ENCODE data around the gene KIR3DL3. TPM values are rescaled to one million over a fixed set of nuclear protein-coding genes. Genes with fewer than 3 reads are reported as not detected.
"Not testable (repeated sequence)": the region's sequence is repeated elsewhere in the genome, so short reads cannot be mapped to it uniquely, and the experiment has no call there.

KIR3DL3 gene
- total RNA-seq (not detected), total RNA-seq (0 to 0.13 (median 0) reads per million in 29 experiments)
- not detected for total RNA-seq (2013)

- Histone ChIP-seq H3K9me3 (peaks cover 8% of the 10 kb centered on the region), H3K27me3 (replicated peaks in 1 of 2; ENCODE audit: control insufficient read depth in 2 of 2, extremely low read depth in 1 of 2, insufficient read depth in 2 of 2, low read length in 1 of 2) (peaks cover 0 to 11% of the 10 kb centered on the region in 2 experiments), H3K4me1 (ENCODE audit: control insufficient read depth in 1 of 2, extremely low read depth in 1 of 2, insufficient read depth in 2 of 2, low read length in 2 of 2) (no peaks in the 10 kb centered on the region), H3K27ac (ENCODE audit: low read length) (no peak within 1 kb of the TSS), H3K4me3 (ENCODE audit: control insufficient read depth in 1 of 2, extremely low read depth in 1 of 2, low read length in 1 of 2) (no peak within 1 kb of the TSS), H3K36me3 (ENCODE audit: control insufficient read depth in 2 of 2, extremely low read depth in 1 of 2, insufficient read depth in 1 of 2, low read length in 1 of 2) (no peaks in the 10 kb centered on the region)
- DNase-seq (no peak), ATAC-seq (replicated peaks in 1 of 4) (no peak)
- ChIA-PET POLR2A (no interaction called here), CTCF (no interaction called here)
- Mint-ChIP-seq H3K9me3 (peaks cover 14 to 34% (median 17%) of the 10 kb centered on the region in 3 donors), H3K27me3 (peaks cover 9% of the 10 kb centered on the region in 2 donors), H3K27ac (no peak within 1 kb of the TSS), H3K4me3 (no peak within 1 kb of the TSS), H3K36me3 (no peaks in the 10 kb centered on the region), H3K4me1 (no peaks in the 10 kb centered on the region)
- WGBS (ENCODE audit: insufficient coverage) = 96% methylated on average over 7 of the region's 9 CpGs
Measured at GRCh38 chr19:54724142-54724541, at the start of gene KIR3DL3. Gene KIR3DL3 (plus strand): TSS chr19:54724442. CDS start chr19:54724497, 55 bp downstream.

GRCh38 chr19:54676210-54676834 is 47.9 kb upstream of the KIR3DL3 start:
- CTCF ChIA-PET = interaction anchor here in 1 of 2 donors (0.6 kb wide), 1 partner anchor 238 kb away, joined by 3 read pairs; no protein-coding TSS in a partner anchor
- H3K9me3 ChIP-seq; H3K27ac Mint-ChIP-seq; H3K27ac ChIP-seq (ENCODE audit: low read length); H3K4me1 Mint-ChIP-seq; H3K36me3 ChIP-seq (ENCODE audit: control insufficient read depth in 2 of 2, extremely low read depth in 1 of 2, insufficient read depth in 1 of 2, low read length in 1 of 2); H3K4me3 Mint-ChIP-seq; H3K4me1 ChIP-seq (ENCODE audit: control insufficient read depth in 1 of 2, extremely low read depth in 1 of 2, insufficient read depth in 2 of 2, low read length in 2 of 2); H3K9me3 Mint-ChIP-seq; H3K4me3 ChIP-seq (ENCODE audit: control insufficient read depth in 1 of 2, extremely low read depth in 1 of 2, low read length in 1 of 2); ATAC-seq (replicated peaks in 1 of 4); POLR2A ChIA-PET; H3K36me3 Mint-ChIP-seq: not testable (repeated sequence)
- peak in 1 of 35 experiments; percentile 68 for DNase-seq
- 11% methylated on average over 4 of the region's 10 CpGs for WGBS (ENCODE audit: insufficient coverage)
- H3K27me3 ChIP-seq (replicated peaks in 1 of 2; ENCODE audit: control insufficient read depth in 2 of 2, extremely low read depth in 1 of 2, insufficient read depth in 2 of 2, low read length in 1 of 2) = peaks cover 0 to 19% of the 10 kb centered on the region in 2 experiments
- H3K27me3 Mint-ChIP-seq = peaks cover 8 to 18% of the 10 kb centered on the region in 2 donors

GRCh38 chr19:54677217-54677616 is 47.0 kb upstream of the KIR3DL3 start:
- 36% methylated on average over 1 of the region's 4 CpGs for WGBS (ENCODE audit: insufficient coverage)
- ATAC-seq (replicated peaks in 1 of 4) (no peak), DNase-seq (no peak)
- no peaks in the 10 kb centered on the region for H3K36me3 Mint-ChIP-seq
- Histone ChIP-seq H3K36me3 (ENCODE audit: control insufficient read depth in 2 of 2, extremely low read depth in 1 of 2, insufficient read depth in 1 of 2, low read length in 1 of 2) (no peaks in the 10 kb centered on the region), H3K4me3 (ENCODE audit: control insufficient read depth in 1 of 2, extremely low read depth in 1 of 2, low read length in 1 of 2) (no peak overlapping the region), H3K27me3 (replicated peaks in 1 of 2; ENCODE audit: control insufficient read depth in 2 of 2, extremely low read depth in 1 of 2, insufficient read depth in 2 of 2, low read length in 1 of 2) (peaks cover 0 to 15% of the 10 kb centered on the region in 2 experiments), H3K9me3 (no peaks in the 10 kb centered on the region), H3K4me1 (ENCODE audit: control insufficient read depth in 1 of 2, extremely low read depth in 1 of 2, insufficient read depth in 2 of 2, low read length in 2 of 2) (no peaks in the 10 kb centered on the region), H3K27ac (ENCODE audit: low read length) (no peak overlapping the region)
- H3K9me3 Mint-ChIP-seq = no peaks in the 10 kb centered on the region
- ChIA-PET CTCF (interaction anchor here in 1 of 2 donors (0.6 to 0.7 kb wide), 2 partner anchors 199 to 238 kb away, joined by 3 read pairs; no protein-coding TSS in a partner anchor), POLR2A (no interaction called here)
- no peaks in the 10 kb centered on the region for H3K4me1 Mint-ChIP-seq
- no peak overlapping the region for H3K27ac Mint-ChIP-seq
- no peak overlapping the region for H3K4me3 Mint-ChIP-seq
- peaks cover 10 to 19% of the 10 kb centered on the region in 2 donors for H3K27me3 Mint-ChIP-seq

- H3K4me3 Mint-ChIP-seq; POLR2A ChIA-PET; ATAC-seq (replicated peaks in 1 of 4); H3K9me3 ChIP-seq; H3K9me3 Mint-ChIP-seq; H3K27ac Mint-ChIP-seq; H3K36me3 ChIP-seq (ENCODE audit: control insufficient read depth in 2 of 2, extremely low read depth in 1 of 2, insufficient read depth in 1 of 2, low read length in 1 of 2); DNase-seq; H3K36me3 Mint-ChIP-seq; H3K4me1 ChIP-seq (ENCODE audit: control insufficient read depth in 1 of 2, extremely low read depth in 1 of 2, insufficient read depth in 2 of 2, low read length in 2 of 2); H3K4me3 ChIP-seq (ENCODE audit: control insufficient read depth in 1 of 2, extremely low read depth in 1 of 2, low read length in 1 of 2); H3K27ac ChIP-seq (ENCODE audit: low read length); H3K4me1 Mint-ChIP-seq; CTCF ChIA-PET: not testable (repeated sequence)
- peaks cover 0 to 13% of the 10 kb centered on the region in 2 experiments for H3K27me3 ChIP-seq (replicated peaks in 1 of 2; ENCODE audit: control insufficient read depth in 2 of 2, extremely low read depth in 1 of 2, insufficient read depth in 2 of 2, low read length in 1 of 2)
- peaks cover 19 to 21% of the 10 kb centered on the region in 2 donors for H3K27me3 Mint-ChIP-seq
- WGBS (ENCODE audit: insufficient coverage) = 20% methylated on average over 1 of the region's 12 CpGs
Measured at GRCh38 chr19:54681596-54681995, 42.6 kb upstream of the KIR3DL3 start.

GRCh38 chr19:54682306-54682856 is 41.9 kb upstream of the KIR3DL3 start:
- no CpG with 5 or more reads among the region's 7 CpGs for WGBS (ENCODE audit: insufficient coverage)
- no peak for ATAC-seq (replicated peaks in 1 of 4)
- ChIA-PET CTCF (interaction anchor here in 1 of 2 donors (0.7 to 1.4 kb wide), 2 partner anchors 8 to 1369 kb away, joined by 3 to 6 read pairs; no protein-coding TSS in a partner anchor), POLR2A (no interaction called here)
- Histone ChIP-seq H3K9me3 (no peaks in the 10 kb centered on the region), H3K4me1 (ENCODE audit: control insufficient read depth in 1 of 2, extremely low read depth in 1 of 2, insufficient read depth in 2 of 2, low read length in 2 of 2) (no peaks in the 10 kb centered on the region), H3K4me3 (ENCODE audit: control insufficient read depth in 1 of 2, extremely low read depth in 1 of 2, low read length in 1 of 2) (no peak overlapping the region), H3K36me3 (ENCODE audit: control insufficient read depth in 2 of 2, extremely low read depth in 1 of 2, insufficient read depth in 1 of 2, low read length in 1 of 2) (no peaks in the 10 kb centered on the region), H3K27me3 (replicated peaks in 1 of 2; ENCODE audit: control insufficient read depth in 2 of 2, extremely low read depth in 1 of 2, insufficient read depth in 2 of 2, low read length in 1 of 2) (peaks cover 0 to 8% of the 10 kb centered on the region in 2 experiments), H3K27ac (ENCODE audit: low read length) (no peak overlapping the region)
- H3K4me3 Mint-ChIP-seq = no peak overlapping the region
- DNase-seq = no peak
- H3K9me3 Mint-ChIP-seq = no peaks in the 10 kb centered on the region
- H3K27ac Mint-ChIP-seq = no peak overlapping the region
- no peaks in the 10 kb centered on the region for H3K36me3 Mint-ChIP-seq
- no peaks in the 10 kb centered on the region for H3K4me1 Mint-ChIP-seq
- peaks cover 22 to 28% of the 10 kb centered on the region in 2 donors for H3K27me3 Mint-ChIP-seq

- Histone ChIP-seq H3K27me3 (replicated peaks in 1 of 2; ENCODE audit: control insufficient read depth in 2 of 2, extremely low read depth in 1 of 2, insufficient read depth in 2 of 2, low read length in 1 of 2) (peaks cover 0 to 8% of the 10 kb centered on the region in 2 experiments), H3K36me3 (ENCODE audit: control insufficient read depth in 2 of 2, extremely low read depth in 1 of 2, insufficient read depth in 1 of 2, low read length in 1 of 2) (no peaks in the 10 kb centered on the region), H3K4me1 (ENCODE audit: control insufficient read depth in 1 of 2, extremely low read depth in 1 of 2, insufficient read depth in 2 of 2, low read length in 2 of 2) (no peaks in the 10 kb centered on the region), H3K9me3 (no peaks in the 10 kb centered on the region), H3K4me3 (ENCODE audit: control insufficient read depth in 1 of 2, extremely low read depth in 1 of 2, low read length in 1 of 2) (no peak overlapping the region), H3K27ac (ENCODE audit: low read length) (no peak overlapping the region)
- 0% methylated on average over 1 of the region's 3 CpGs for WGBS (ENCODE audit: insufficient coverage)
- peaks cover 24 to 33% of the 10 kb centered on the region in 2 donors for H3K27me3 Mint-ChIP-seq
- no peak overlapping the region for H3K4me3 Mint-ChIP-seq
- ChIA-PET POLR2A (no interaction called here), CTCF (interaction anchor here in 1 of 2 donors (0.5 kb wide), 1 partner anchor 10 kb away, joined by 3 read pairs; no protein-coding TSS in a partner anchor)
- no peaks in the 10 kb centered on the region for H3K36me3 Mint-ChIP-seq
- no peaks in the 10 kb centered on the region for H3K9me3 Mint-ChIP-seq
- H3K27ac Mint-ChIP-seq = peak overlapping the region in 1 of 2 donors; percentile 36
- no peaks in the 10 kb centered on the region for H3K4me1 Mint-ChIP-seq
- peak in 1 of 35 experiments; percentile 20 for DNase-seq
- no peak for ATAC-seq (replicated peaks in 1 of 4)
Measured at GRCh38 chr19:54684527-54684926, 39.7 kb upstream of the KIR3DL3 start.
